Adipocyte (in vitro differentiated cells): ENCODE results near the gene FN1.

ENCODE experiments used
- DNase-seq: peaks from one replicate; pipeline ENCODE4 v3.0.0-alpha.2; 2015; ENCODE audit warnings: low read depth
- H3K27me3 ChIP-seq: replicated peaks from 2 replicates; pipeline ENCODE4 v1.7.0; 2013; ENCODE audit warnings: mild to moderate bottlenecking, low read length, moderate library complexity; ENCODE audit not compliant: control insufficient read depth, insufficient read depth
- H3K36me3 ChIP-seq: 2 replicates; pipeline ENCODE4 v1.7.0; 2013; ENCODE audit warnings: low read length, mild to moderate bottlenecking, moderate library complexity; ENCODE audit not compliant: control insufficient read depth, insufficient read depth, severe bottlenecking
- H3K4me1 ChIP-seq: 2 replicates; pipeline ENCODE4 v1.7.0; 2013; ENCODE audit warnings: mild to moderate bottlenecking, low read length, moderate library complexity; ENCODE audit not compliant: control insufficient read depth, insufficient read depth
- H3K4me3 ChIP-seq: 2 replicates; pipeline ENCODE4 v1.7.0; 2013; ENCODE audit warnings: mild to moderate bottlenecking, low read length, moderate library complexity
- H3K9ac ChIP-seq: 2 replicates; pipeline ENCODE4 v1.7.0; 2013; ENCODE audit warnings: mild to moderate bottlenecking, low read length, moderate library complexity
- H3K9me3 ChIP-seq: 2 replicates; pipeline ENCODE4 v1.7.0; 2013; ENCODE audit warnings: mild to moderate bottlenecking, low read length, moderate library complexity; ENCODE audit not compliant: control insufficient read depth

The FN1 gene

DNA sequence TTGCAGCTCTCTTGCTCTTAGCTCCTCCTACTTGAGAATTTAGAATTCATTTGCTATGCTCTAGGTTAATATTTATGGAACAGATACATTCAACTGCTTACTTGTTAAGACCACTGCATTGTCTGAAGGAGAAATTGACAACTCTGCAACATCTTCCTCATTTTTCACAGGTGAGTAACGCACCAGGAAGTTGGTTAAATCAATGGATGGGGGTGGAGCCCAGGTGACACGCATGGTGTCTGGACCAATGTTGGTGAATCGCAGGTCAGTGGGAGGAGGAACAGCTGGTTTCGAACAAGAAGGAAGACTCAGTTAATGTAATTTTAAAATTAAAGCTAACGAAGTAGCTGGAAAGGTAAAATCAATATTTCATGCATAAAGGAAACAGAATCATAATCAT is 44.3 kb downstream of the FN1 start:
- Histone ChIP-seq H3K36me3 (peaks cover 99% of the 10 kb centered on the region), H3K27me3 (no peaks in the 10 kb centered on the region), H3K9ac (no peak overlapping the region), H3K4me1 (peaks cover 8% of the 10 kb centered on the region), H3K4me3 (no peak overlapping the region), H3K9me3 (no peaks in the 10 kb centered on the region)
- DNase-seq = no peak

DNA sequence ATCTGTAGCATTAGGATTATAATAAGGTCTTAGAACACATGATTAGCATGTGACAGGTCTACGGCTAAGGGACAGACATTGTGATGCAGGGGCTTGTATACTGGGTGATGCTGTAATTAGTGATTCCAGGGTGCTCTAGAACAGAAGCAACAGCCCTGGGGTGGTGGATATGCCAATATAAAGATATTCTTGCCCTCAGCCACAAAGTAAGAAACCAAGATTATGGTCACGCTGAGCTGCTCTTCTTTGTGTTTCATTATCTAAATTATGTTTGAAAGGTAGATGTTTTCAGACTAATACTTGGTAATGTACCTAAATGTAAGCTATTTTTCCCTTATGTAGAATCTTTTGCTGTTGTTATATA is 45.3 kb downstream of the FN1 start:
- Histone ChIP-seq H3K9ac (no peak overlapping the region), H3K36me3 (peaks cover 97% of the 10 kb centered on the region), H3K4me3 (no peak overlapping the region), H3K9me3 (no peaks in the 10 kb centered on the region), H3K4me1 (no peaks in the 10 kb centered on the region), H3K27me3 (no peaks in the 10 kb centered on the region)
- no peak for DNase-seq

DNA sequence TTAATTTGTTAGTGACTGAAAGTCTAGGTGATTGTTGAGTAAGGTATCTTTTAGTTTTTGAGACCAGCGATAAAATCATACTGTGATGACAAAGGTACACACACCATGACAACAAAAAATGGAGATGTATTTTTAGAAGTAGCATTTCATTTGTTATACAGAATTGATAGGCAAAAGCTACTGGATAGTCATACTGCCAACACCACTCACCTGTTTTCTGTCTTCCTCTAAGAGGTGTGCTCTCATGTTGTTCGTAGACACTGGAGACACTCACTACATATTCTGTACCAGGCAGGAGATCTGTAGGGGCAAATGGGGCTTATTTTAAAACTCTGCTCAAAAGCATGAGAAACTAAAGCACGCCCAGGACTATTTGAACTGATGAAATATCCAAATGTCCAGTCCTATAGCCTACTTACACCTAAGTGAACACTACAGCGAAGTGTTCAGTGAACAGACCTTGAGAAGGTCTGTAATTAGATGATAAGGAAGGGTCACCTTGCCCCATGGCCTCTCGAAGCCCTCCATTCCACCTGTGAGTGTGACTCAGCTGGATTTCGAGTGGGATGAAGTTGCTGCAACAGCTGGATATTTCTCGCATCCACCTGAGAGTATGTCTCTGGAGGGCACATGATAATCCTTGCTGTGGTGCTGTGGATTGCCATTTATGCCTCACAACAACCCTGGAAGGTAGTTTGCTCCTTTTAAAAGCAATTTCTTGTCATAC is 47.7 kb downstream of the FN1 start:
- no peak for DNase-seq
- Histone ChIP-seq H3K36me3 (peaks cover 97% of the 10 kb centered on the region), H3K4me3 (no peak overlapping the region), H3K27me3 (no peaks in the 10 kb centered on the region), H3K9me3 (no peaks in the 10 kb centered on the region), H3K9ac (no peak overlapping the region), H3K4me1 (no peaks in the 10 kb centered on the region)

DNA sequence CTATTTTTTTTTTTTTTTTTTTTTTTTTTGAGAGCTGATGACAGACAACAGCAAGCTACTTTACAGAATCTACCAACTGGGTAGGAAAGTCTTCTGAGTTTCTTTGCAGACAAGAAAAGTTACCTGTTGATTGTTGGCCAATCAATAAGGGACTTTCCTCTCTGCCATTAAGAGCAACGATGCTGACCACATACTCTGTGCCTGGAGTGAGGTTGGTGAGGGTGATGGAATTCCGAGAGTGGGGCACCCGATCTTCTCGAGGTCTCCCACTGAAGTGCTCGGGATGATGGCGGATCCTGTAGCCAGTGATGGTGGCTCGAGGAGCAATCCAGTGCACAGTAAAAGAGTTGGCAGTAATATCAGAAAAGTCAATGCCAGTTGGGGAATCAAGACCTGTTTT is 49.3 kb downstream of the FN1 start:
- no peaks in the 10 kb centered on the region for H3K9me3 ChIP-seq

DNA sequence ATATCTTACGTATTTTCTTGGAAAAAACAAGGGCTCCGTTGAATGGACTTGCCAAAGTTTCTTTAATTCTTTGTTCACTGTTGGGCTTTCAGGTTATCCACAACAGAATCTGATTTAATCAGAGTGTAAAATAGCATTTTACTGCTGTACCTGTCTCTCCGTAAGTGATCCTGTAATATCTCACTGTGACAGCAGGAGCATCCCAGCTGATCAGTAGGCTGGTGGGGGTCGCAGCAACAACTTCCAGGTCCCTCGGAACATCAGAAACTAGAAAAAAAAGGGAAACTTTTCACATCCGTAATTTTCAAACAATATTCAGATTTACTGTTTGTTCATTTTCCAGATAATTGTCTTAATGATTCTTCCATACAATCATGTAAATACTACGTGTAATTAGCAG is 51.2 kb downstream of the FN1 start:
- Histone ChIP-seq H3K9ac (no peak overlapping the region), H3K4me1 (no peaks in the 10 kb centered on the region), H3K9me3 (no peaks in the 10 kb centered on the region), H3K4me3 (no peak overlapping the region), H3K36me3 (peaks cover 97% of the 10 kb centered on the region), H3K27me3 (no peaks in the 10 kb centered on the region)
- no peak for DNase-seq

More for the DNA sequence above, 49.3 kb downstream of the FN1 start:
- peaks cover 97% of the 10 kb centered on the region for H3K36me3 ChIP-seq
- H3K4me1 ChIP-seq = no peaks in the 10 kb centered on the region
- H3K27me3 ChIP-seq = no peaks in the 10 kb centered on the region
- no peak for DNase-seq
- H3K4me3 ChIP-seq = no peak overlapping the region
- no peak overlapping the region for H3K9ac ChIP-seq

DNA sequence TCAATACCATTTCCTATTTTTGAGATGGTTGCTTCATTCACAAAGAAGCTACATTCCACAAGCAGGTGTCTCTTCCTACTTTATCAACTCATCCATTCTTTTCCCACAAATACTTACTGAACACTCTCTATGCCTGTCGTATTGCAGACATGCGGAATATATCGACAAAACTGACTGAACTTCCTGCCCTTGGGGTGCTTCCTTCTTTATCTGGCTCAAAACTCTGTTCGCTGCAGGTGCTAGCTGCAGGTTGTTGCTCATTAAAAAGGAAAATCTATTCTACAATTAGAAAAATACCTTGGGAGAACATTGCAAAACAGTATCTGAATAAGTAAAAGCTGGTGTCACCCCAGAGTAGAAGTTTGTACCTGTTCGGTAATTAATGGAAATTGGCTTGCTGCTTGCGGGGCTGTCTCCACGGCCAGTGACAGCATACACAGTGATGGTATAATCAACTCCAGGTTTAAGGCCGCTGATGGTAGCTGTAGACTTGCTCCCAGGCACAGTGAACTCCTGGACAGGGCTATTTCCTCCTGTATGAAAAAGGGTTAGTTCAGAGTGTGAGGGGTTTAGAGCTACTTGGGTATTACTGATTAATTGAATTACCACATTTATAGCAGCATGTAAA is 52.1 kb downstream of the FN1 start:
- H3K4me1 ChIP-seq = no peaks in the 10 kb centered on the region
- H3K4me3 ChIP-seq = no peak overlapping the region
- no peaks in the 10 kb centered on the region for H3K9me3 ChIP-seq
- no peak overlapping the region for H3K9ac ChIP-seq
- DNase-seq = no peak
- no peaks in the 10 kb centered on the region for H3K27me3 ChIP-seq
- H3K36me3 ChIP-seq = peaks cover 97% of the 10 kb centered on the region

DNA sequence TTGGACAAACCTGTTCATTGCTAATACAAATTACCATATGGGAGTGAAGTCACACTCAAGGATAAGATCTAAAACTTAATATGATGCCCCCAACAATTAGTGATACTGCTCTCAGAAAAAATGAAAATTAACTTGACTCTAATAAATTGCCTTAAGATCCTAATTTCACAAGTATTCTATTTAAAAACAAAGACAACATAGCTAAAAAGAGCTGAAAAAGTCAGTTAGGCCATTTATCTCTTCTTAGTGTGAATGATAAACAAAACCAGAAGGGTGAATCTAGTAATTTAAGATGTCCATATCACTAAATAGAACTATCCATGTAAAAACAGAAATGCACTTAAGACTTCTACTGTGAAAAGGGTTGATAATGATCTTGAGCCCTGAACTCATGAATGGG is 53.4 kb downstream of the FN1 start:
- H3K9me3 ChIP-seq = no peaks in the 10 kb centered on the region
- no peaks in the 10 kb centered on the region for H3K4me1 ChIP-seq
- H3K4me3 ChIP-seq = no peak overlapping the region
- no peaks in the 10 kb centered on the region for H3K27me3 ChIP-seq
- H3K9ac ChIP-seq = no peak overlapping the region
- no peak for DNase-seq
- peaks cover 97% of the 10 kb centered on the region for H3K36me3 ChIP-seq

DNA sequence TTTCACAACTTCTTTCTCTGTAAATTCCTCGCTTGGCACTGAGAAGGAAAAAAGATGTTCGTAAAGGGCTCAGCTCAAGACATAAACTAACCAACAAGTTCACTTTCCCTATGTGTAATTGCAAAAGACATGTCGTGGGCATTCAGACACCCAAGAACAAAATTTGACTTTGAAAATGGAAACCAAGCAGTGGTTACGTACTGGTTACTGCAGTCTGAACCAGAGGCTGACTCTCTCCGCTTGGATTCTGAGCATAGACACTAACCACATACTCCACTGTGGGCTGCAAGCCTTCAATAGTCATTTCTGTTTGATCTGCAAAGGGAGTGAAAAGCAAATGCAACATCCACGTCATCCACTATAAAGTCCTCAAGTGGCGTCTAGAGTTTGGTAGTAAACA is 53.9 kb downstream of the FN1 start:
- no peaks in the 10 kb centered on the region for H3K27me3 ChIP-seq
- no peaks in the 10 kb centered on the region for H3K9me3 ChIP-seq
- no peak for DNase-seq
- no peaks in the 10 kb centered on the region for H3K4me1 ChIP-seq
- H3K9ac ChIP-seq = no peak overlapping the region
- H3K4me3 ChIP-seq = no peak overlapping the region
- peaks cover 97% of the 10 kb centered on the region for H3K36me3 ChIP-seq

DNA sequence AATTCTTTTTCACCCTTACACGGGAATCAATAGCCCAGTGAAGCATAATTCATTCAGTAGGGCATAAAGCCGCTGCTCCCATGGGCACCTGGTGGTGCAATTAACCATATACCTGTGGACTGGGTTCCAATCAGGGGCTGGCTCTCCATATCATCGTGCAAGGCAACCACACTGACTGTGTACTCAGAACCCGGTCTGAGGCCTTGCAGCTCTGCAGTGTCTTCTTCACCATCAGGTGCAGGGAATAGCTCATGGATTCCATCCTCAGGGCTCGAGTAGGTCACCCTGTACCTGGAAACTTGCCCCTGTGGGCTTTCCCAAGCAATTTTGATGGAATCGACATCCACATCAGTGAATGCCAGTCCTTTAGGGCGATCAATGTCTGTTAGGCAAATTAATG is 55.2 kb downstream of the FN1 start:
- no peak for DNase-seq
- no peak overlapping the region for H3K9ac ChIP-seq
- no peak overlapping the region for H3K4me3 ChIP-seq
- no peaks in the 10 kb centered on the region for H3K4me1 ChIP-seq
- no peaks in the 10 kb centered on the region for H3K9me3 ChIP-seq
- H3K27me3 ChIP-seq = no peaks in the 10 kb centered on the region
- H3K36me3 ChIP-seq = peaks cover 100% of the 10 kb centered on the region

DNA sequence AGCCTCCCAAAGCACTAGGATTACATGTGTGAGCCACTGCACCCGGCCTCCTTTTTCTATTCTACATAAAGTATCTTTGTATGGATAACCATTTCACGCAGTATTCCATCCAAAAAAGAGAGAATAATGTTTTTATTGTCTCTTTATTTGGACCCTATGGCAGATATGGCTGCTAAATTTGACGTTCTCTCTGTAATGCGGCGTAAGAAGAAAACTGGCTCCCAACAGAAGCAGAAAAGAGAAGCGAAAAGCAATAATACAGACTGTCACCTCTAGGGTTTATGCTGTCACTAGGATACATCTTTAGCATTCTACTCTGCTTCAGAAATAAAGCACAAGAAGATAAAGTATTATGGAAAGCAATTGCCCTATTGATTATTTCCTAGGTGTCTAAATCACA is 55.9 kb downstream of the FN1 start:
- Histone ChIP-seq H3K4me1 (no peaks in the 10 kb centered on the region), H3K9me3 (no peaks in the 10 kb centered on the region), H3K4me3 (no peak overlapping the region), H3K9ac (no peak overlapping the region), H3K27me3 (no peaks in the 10 kb centered on the region), H3K36me3 (peaks cover 100% of the 10 kb centered on the region)
- no peak for DNase-seq

DNA sequence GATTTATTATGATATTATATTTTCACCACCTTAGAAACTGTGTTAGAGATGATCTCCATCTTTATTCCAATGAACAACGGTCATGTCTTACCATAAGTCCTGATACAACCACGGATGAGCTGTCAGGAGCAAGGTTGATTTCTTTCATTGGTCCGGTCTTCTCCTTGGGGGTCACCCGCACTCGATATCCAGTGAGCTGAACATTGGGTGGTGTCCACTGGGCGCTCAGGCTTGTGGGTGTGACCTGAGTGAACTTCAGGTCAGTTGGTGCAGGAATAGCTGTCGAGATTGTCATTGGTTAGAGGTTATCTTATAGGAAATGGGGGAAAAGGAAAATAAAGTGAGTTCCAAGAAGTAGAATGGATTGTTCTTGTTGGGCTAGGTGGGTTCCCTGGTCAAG is 56.8 kb downstream of the FN1 start:
- no peak for DNase-seq
- Histone ChIP-seq H3K4me1 (no peaks in the 10 kb centered on the region), H3K4me3 (no peak overlapping the region), H3K36me3 (peaks cover 100% of the 10 kb centered on the region), H3K9me3 (no peaks in the 10 kb centered on the region), H3K27me3 (no peaks in the 10 kb centered on the region), H3K9ac (peak overlapping the region; percentile 14)

DNA sequence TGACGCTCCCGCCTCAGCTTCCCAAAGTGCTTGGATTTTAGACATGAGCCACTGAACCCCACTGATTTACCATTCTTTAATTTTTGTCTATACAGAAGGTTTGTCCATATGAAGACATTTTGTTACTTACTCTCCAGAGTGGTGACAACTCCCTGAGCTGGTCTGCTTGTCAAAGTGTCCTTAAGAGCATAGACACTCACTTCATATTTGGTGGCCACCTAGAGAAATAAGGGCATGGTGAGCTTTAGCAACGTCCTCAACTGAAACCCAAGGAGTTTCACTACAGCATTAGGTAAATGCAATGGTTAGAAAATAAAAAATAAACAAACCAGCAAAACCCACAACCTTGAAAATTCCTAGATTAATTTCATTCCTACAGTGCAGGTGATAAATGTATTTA is 57.8 kb downstream of the FN1 start:
- H3K4me3 ChIP-seq = no peak overlapping the region
- no peak overlapping the region for H3K9ac ChIP-seq
- no peaks in the 10 kb centered on the region for H3K27me3 ChIP-seq
- H3K9me3 ChIP-seq = no peaks in the 10 kb centered on the region
- no peaks in the 10 kb centered on the region for H3K4me1 ChIP-seq
- no peak for DNase-seq
- peaks cover 100% of the 10 kb centered on the region for H3K36me3 ChIP-seq
